Measurements from ENCODE around the gene EFHD2. TPM values are rescaled to one million over a fixed set of nuclear protein-coding genes. Genes with fewer than 3 reads are reported as not detected.
"Not testable (repeated sequence)": the region's sequence is repeated elsewhere in the genome, so short reads cannot be mapped to it uniquely, and the experiment has no call there.

Gene EFHD2
- total RNA-seq, 4 donors from 2014 or later = 12.1 to 32.5 (median 20.4) TPM

DNA sequence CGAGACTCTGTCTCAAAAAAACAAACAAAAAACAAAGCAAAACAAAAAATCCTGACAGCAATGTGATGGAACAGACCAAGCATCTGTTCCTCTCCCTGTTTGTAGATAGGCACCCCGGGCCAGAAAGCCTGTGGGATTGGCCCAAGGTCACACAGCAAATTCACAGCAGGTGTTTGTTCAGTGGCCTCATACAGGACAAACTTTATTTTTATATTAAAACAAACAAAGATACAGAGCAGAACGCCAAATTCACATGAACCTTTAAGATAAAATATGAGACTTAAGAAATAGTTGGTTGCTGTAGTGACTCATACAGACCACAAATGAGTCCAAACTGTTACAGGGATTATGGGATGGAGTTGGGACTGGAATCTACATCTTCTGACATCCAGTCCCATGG lies 44.6 kb downstream of the EFHD2 start:
- no peaks in the 10 kb centered on the region for H3K36me3 ChIP-seq
- TF ChIP-seq POLR2A (IDR thresholded peaks at IDR 0.05) = no peak
- no peak for TF ChIP-seq CTCF (IDR thresholded peaks at IDR 0.05)
- no peak overlapping the region for H3K27ac ChIP-seq
- no peaks in the 10 kb centered on the region for H3K9me3 ChIP-seq
- H3K4me1 ChIP-seq = no peaks in the 10 kb centered on the region
- no peak overlapping the region for H3K4me3 ChIP-seq
- intact Hi-C loops (cut with DNase I; ENCODE audit: low total_unique reads) = no loop called here
- no peaks in the 10 kb centered on the region for H3K27me3 ChIP-seq
- no peak for DNase-seq

GRCh38 chr1:15455522-15455921 lies 45.8 kb downstream of the EFHD2 start:
- intact Hi-C loops (cut with DNase I; ENCODE audit: low total_unique reads) = no loop called here
- no peak overlapping the region for H3K27ac ChIP-seq
- no peaks in the 10 kb centered on the region for H3K4me1 ChIP-seq
- H3K4me3 ChIP-seq = no peak overlapping the region
- DNase-seq = no peak
- no peak for TF ChIP-seq POLR2A (IDR thresholded peaks at IDR 0.05)
- no peak for TF ChIP-seq CTCF (IDR thresholded peaks at IDR 0.05)
- no peaks in the 10 kb centered on the region for H3K36me3 ChIP-seq
- no peaks in the 10 kb centered on the region for H3K27me3 ChIP-seq
- H3K9me3 ChIP-seq = no peaks in the 10 kb centered on the region

GRCh38 chr1:15456313-15456954 lies 46.7 kb downstream of the EFHD2 start, which contains the start of gene CELA2A:
Gene CELA2A (plus strand): TSS chr1:15456732. CDS start chr1:15456754, 22 bp downstream.
- no peak for DNase-seq
- Histone ChIP-seq H3K36me3 (no peaks in the 10 kb centered on the region), H3K4me1 (no peaks in the 10 kb centered on the region), H3K4me3 (no peak within 1 kb of the TSS), H3K27ac (no peak within 1 kb of the TSS), H3K27me3 (no peaks in the 10 kb centered on the region), H3K9me3 (no peaks in the 10 kb centered on the region)
- intact Hi-C loops (cut with DNase I; ENCODE audit: low total_unique reads) = no loop called here
- TF ChIP-seq CTCF (IDR thresholded peaks at IDR 0.05) = no peak
- TF ChIP-seq POLR2A (IDR thresholded peaks at IDR 0.05) = no peak

GRCh38 chr1:15457585-15457984 lies 47.9 kb downstream of the EFHD2 start:
- TF ChIP-seq CTCF (IDR thresholded peaks at IDR 0.05) (no peak), POLR2A (IDR thresholded peaks at IDR 0.05) (no peak)
- no peak for DNase-seq
- Histone ChIP-seq H3K9me3 (no peaks in the 10 kb centered on the region), H3K4me1 (no peaks in the 10 kb centered on the region), H3K27me3 (no peaks in the 10 kb centered on the region), H3K4me3 (no peak overlapping the region), H3K36me3 (no peaks in the 10 kb centered on the region), H3K27ac (no peak overlapping the region)
- intact Hi-C loops (cut with DNase I; ENCODE audit: low total_unique reads) = no loop called here

DNA sequence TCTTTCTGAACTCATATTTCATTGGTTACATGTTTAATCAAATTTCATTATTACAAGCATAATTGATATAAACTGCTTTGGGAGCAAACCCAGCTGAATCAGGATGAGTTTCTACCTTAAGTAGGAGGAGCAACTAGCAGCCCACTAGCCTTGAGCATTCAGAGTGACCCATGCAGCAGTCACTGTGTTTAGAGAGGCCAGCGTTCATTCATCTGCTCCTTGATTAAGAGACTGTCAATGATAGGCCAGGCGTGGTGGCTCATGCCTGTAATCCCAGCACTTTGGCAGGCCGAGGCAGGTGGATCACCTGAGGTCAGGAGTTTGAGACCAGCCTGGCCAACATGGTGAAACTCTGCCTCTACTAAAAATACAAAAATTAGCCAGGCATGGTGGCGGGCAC lies 48.7 kb downstream of the EFHD2 start:
- H3K27me3 ChIP-seq; H3K4me3 ChIP-seq; H3K36me3 ChIP-seq; H3K9me3 ChIP-seq; intact Hi-C loops (cut with DNase I; ENCODE audit: low total_unique reads); H3K4me1 ChIP-seq; H3K27ac ChIP-seq; DNase-seq: not testable (repeated sequence)
